ENCODE results near the gene CRACR2B.

DNA sequence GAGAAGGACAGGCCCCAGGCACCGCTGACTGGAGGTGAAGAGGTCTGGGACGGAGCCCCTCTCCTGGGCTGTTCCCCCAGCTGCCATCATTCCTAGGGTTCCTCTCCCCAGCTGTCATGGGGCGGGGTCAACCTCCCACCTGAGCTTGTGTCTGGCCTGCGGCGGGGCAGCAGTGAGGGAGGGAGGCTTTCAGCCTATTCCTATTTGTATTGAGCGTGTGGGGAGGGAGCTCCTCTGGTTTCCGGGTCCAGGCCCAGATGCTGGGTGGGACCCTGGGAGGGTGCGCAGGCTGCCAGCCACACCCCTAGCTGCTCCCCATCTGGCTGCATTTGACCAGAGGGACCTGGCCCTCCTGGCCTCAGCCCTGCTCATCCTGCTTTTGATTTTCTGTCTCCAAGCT lies 28.7 kb downstream of the CRACR2B start:
- TF ChIP-seq POLR2A (IDR thresholded peaks at IDR 0.05; ENCODE audit: low read depth, low read length), result no peak
- no peak for TF ChIP-seq TAF1 (IDR thresholded peaks at IDR 0.05; ENCODE audit: borderline replicate concordance, low read depth, low read length)
- no peak for TF ChIP-seq POLR2AphosphoS5 (IDR thresholded peaks at IDR 0.05; ENCODE audit: low read depth, low read length)
